ENCODE measurements around the gene ZBTB47.

The ZBTB47 gene

GRCh38 chr3:42711491-42712343 lies 58.2 kb downstream of the ZBTB47 start:
- TF ChIP-seq SIN3A (IDR thresholded peaks at IDR 0.05; ENCODE audit: borderline replicate concordance, insufficient read depth, low read length) (no peak), TAF1 (IDR thresholded peaks at IDR 0.05; ENCODE audit: borderline replicate concordance, insufficient read depth, low read length) (no peak), POLR2AphosphoS5 (IDR thresholded peaks at IDR 0.05; ENCODE audit: low read depth, low read length) (no peak), FOXP2 (optimal IDR thresholded peaks at IDR 0.05; ENCODE audit: borderline replicate concordance, extremely low read depth, extremely low read length, insufficient read depth) (no peak), REST (IDR thresholded peaks at IDR 0.05; ENCODE audit: insufficient read depth in 1 of 2, low read depth in 2 of 2, low read length in 2 of 2) (no peak)

- no peak for TF ChIP-seq TAF1 (IDR thresholded peaks at IDR 0.05; ENCODE audit: borderline replicate concordance, insufficient read depth, low read length)
- TF ChIP-seq REST (IDR thresholded peaks at IDR 0.05; ENCODE audit: insufficient read depth in 1 of 2, low read depth in 2 of 2, low read length in 2 of 2), result no peak
- no peak for TF ChIP-seq SIN3A (IDR thresholded peaks at IDR 0.05; ENCODE audit: borderline replicate concordance, insufficient read depth, low read length)
- no peak for TF ChIP-seq POLR2AphosphoS5 (IDR thresholded peaks at IDR 0.05; ENCODE audit: low read depth, low read length)
- no peak for TF ChIP-seq FOXP2 (optimal IDR thresholded peaks at IDR 0.05; ENCODE audit: borderline replicate concordance, extremely low read depth, extremely low read length, insufficient read depth)
Measured at GRCh38 chr3:42712344-42712648, 58.8 kb downstream of the ZBTB47 start.

- TF ChIP-seq FOXP2 (optimal IDR thresholded peaks at IDR 0.05; ENCODE audit: borderline replicate concordance, extremely low read depth, extremely low read length, insufficient read depth), result no peak
- TF ChIP-seq POLR2AphosphoS5 (IDR thresholded peaks at IDR 0.05; ENCODE audit: low read depth, low read length), result no peak
- TF ChIP-seq SIN3A (IDR thresholded peaks at IDR 0.05; ENCODE audit: borderline replicate concordance, insufficient read depth, low read length), result no peak
- TF ChIP-seq TAF1 (IDR thresholded peaks at IDR 0.05; ENCODE audit: borderline replicate concordance, insufficient read depth, low read length), result no peak
- no peak for TF ChIP-seq REST (IDR thresholded peaks at IDR 0.05; ENCODE audit: insufficient read depth in 1 of 2, low read depth in 2 of 2, low read length in 2 of 2)
Measured at GRCh38 chr3:42712688-42713372, 59.3 kb downstream of the ZBTB47 start.

GRCh38 chr3:42713747-42714146 lies 60.2 kb downstream of the ZBTB47 start:
- TF ChIP-seq REST (IDR thresholded peaks at IDR 0.05; ENCODE audit: insufficient read depth in 1 of 2, low read depth in 2 of 2, low read length in 2 of 2), result no peak
- TF ChIP-seq FOXP2 (optimal IDR thresholded peaks at IDR 0.05; ENCODE audit: borderline replicate concordance, extremely low read depth, extremely low read length, insufficient read depth), result no peak
- no peak for TF ChIP-seq POLR2AphosphoS5 (IDR thresholded peaks at IDR 0.05; ENCODE audit: low read depth, low read length)
- no peak for TF ChIP-seq SIN3A (IDR thresholded peaks at IDR 0.05; ENCODE audit: borderline replicate concordance, insufficient read depth, low read length)
- TF ChIP-seq TAF1 (IDR thresholded peaks at IDR 0.05; ENCODE audit: borderline replicate concordance, insufficient read depth, low read length), result no peak

All from PFSK-1 (cell line).